DOHH2 (cell line): ENCODE data around the gene IHH.

ENCODE experiments used
- H3F3A ChIP-seq: fragments of 200-600 bp; sonication (generic), shearing (Covaris generic); 2 replicates; pipeline ENCODE4 v1.6.0; 2016; ENCODE audit warnings: antibody characterized with exemption, mild to moderate bottlenecking; ENCODE audit not compliant: control insufficient read depth, insufficient read depth
- H3K27ac ChIP-seq: fragments of 200-600 bp; sonication (generic); 2 replicates; pipeline ENCODE4 v1.5.1; 2014; ENCODE audit warnings: low read depth, mild to moderate bottlenecking, low read length, moderate library complexity
- H3K27me3 ChIP-seq: fragments of 200-600 bp; sonication (generic); 2 replicates; pipeline ENCODE4 v1.6.1; 2014; ENCODE audit warnings: mild to moderate bottlenecking, low read length, mixed read lengths; ENCODE audit not compliant: control insufficient read depth
- H3K36me3 ChIP-seq: fragments of 200-600 bp; sonication (generic); 2 replicates; pipeline ENCODE4 v1.6.1; 2014; ENCODE audit warnings: mild to moderate bottlenecking, low read length, moderate library complexity, mixed read lengths; ENCODE audit not compliant: control insufficient read depth
- H3K4me1 ChIP-seq: fragments of 200-600 bp; sonication (generic); 2 replicates; pipeline ENCODE4 v1.6.1; 2014; ENCODE audit warnings: mild to moderate bottlenecking, low read length, mixed read lengths; ENCODE audit not compliant: control insufficient read depth
- H3K4me2 ChIP-seq: fragments of 200-600 bp; sonication (generic); 2 replicates; pipeline ENCODE4 v1.6.0; 2014; ENCODE audit warnings: mild to moderate bottlenecking, low read length, moderate library complexity
- H3K4me3 ChIP-seq: fragments of 200-600 bp; sonication (generic); 2 replicates; pipeline ENCODE4 v1.5.1; 2014; ENCODE audit warnings: mild to moderate bottlenecking, low read length, mixed read lengths
- H3K79me2 ChIP-seq: fragments of 200-600 bp; sonication (generic); 2 replicates; pipeline ENCODE4 v1.6.1; 2014; ENCODE audit warnings: mild to moderate bottlenecking, low read length, mixed read lengths; ENCODE audit not compliant: control insufficient read depth
- H3K9me2 ChIP-seq: fragments of 200-600 bp; sonication (generic); replicated peaks from 2 replicates; pipeline ENCODE4 v1.6.1; 2014; ENCODE audit warnings: mild to moderate bottlenecking, low read length, mixed read lengths; ENCODE audit not compliant: control insufficient read depth
- H3K9me3 ChIP-seq: fragments of 200-600 bp; sonication (generic); 2 replicates; pipeline ENCODE4 v1.6.1; 2014; ENCODE audit warnings: antibody characterized with exemption, low read length, mixed read lengths; ENCODE audit not compliant: control insufficient read depth, insufficient read depth
- H4K20me1 ChIP-seq: fragments of 200-600 bp; sonication (generic); 2 replicates; pipeline ENCODE4 v1.6.0; 2014; ENCODE audit warnings: low read depth, mild to moderate bottlenecking, antibody characterized with exemption, low read length, moderate library complexity; ENCODE audit not compliant: control insufficient read depth, insufficient read depth
- CTCF ChIP-seq: fragments of 200-600 bp; sonication (generic); IDR thresholded peaks from one replicate; pipeline ENCODE4 v1.5.1; 2014; ENCODE audit warnings: antibody characterized with exemption, mild to moderate bottlenecking, low read depth, low read length; ENCODE audit not compliant: poor library complexity, severe bottlenecking
- EZH2phosphoT487 ChIP-seq: fragments of 200-600 bp; sonication (generic); IDR thresholded peaks from 2 replicates; pipeline ENCODE4 v1.6.1; 2017; ENCODE audit warnings: borderline replicate concordance, mild to moderate bottlenecking, antibody characterized with exemption, low read length, moderate library complexity, mixed read lengths

The IHH gene

DNA sequence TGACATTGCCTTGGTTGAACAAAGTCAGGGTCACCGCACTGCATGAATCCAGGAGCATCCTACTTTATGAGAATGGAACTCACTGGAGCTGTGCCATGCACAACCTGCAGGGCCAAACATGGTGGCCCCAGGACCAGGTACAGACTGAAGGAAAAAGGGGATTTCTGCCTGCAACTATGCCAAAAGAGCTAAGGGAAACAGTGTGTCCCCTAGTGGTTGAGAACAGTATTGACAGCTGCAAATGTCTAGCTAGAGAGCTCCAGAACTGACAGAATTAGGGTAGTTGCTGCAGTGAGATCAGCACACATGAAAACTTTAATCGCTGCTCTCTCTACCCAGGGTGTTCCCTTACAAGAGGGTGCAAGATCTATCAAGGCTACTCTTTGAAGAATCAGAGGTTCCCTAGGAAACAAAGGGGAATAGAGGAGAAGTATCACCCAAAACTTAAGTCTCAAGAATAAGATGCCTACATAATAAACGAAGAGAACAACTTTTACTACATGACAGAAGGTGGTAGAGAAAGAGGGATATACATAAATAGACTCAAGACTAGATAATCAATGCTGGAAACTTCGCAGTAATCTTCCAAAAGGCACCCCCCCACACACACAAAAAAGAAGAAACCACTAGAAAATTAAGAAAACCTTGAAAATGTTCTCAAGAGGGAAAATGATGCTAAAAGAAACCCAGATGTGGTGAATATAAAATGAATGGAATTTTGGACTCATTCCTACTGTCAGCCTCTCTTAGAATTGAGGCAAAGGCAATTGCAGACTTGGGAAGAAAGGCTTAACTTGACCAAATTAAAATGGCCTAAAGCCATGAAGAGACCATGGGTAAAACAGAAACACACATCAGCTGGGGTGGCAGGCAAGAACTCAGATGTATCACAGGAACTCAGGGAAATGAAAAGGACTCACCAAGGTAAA is 43.6 kb upstream of the IHH start:
- no peak overlapping the region for H3K4me3 ChIP-seq
- H4K20me1 ChIP-seq, result peaks cover 5% of the 10 kb centered on the region; the same call in 1 of the 2 replicates
- H3K9me3 ChIP-seq, result no peaks in the 10 kb centered on the region
- H3K27ac ChIP-seq, result no peak overlapping the region
- peak; percentile 91 for TF ChIP-seq CTCF
- TF ChIP-seq EZH2phosphoT487, result no peak
- H3K36me3 ChIP-seq, result no peaks in the 10 kb centered on the region
- H3K79me2 ChIP-seq, result no peaks in the 10 kb centered on the region
- no peaks in the 10 kb centered on the region for H3K4me1 ChIP-seq
- H3K4me2 ChIP-seq, result no peak overlapping the region
- H3F3A ChIP-seq, result no peaks in the 10 kb centered on the region
- no peaks in the 10 kb centered on the region for H3K27me3 ChIP-seq
- no peaks in the 10 kb centered on the region for H3K9me2 ChIP-seq

DNA sequence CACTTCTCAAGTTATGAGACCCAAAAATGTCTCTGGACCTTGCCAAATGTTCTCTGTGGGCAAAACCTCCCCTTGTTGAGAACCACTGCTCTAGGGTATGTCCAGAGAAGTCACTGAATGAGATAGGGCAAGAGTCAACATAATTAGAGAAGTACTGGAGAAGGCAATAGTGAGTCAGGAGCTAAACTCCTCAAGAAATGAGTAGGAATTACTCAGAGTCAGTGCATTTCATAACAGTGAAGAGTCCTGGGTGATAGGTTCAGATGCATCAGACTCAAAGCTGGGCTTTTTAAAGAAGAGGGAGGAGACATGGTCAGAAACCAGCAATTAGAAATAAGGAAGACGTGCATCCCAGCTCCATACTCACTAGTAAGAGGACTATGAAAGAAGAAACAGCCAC is 38.6 kb upstream of the IHH start:
- no peaks in the 10 kb centered on the region for H3K9me2 ChIP-seq

GRCh38 chr2:219095406-219095935 is 34.8 kb upstream of the IHH start:
- Histone ChIP-seq H3K4me1 (no peaks in the 10 kb centered on the region), H3K36me3 (no peaks in the 10 kb centered on the region), H4K20me1 (no peaks in the 10 kb centered on the region), H3F3A (no peaks in the 10 kb centered on the region), H3K27ac (no peak overlapping the region), H3K4me3 (no peak overlapping the region), H3K79me2 (no peaks in the 10 kb centered on the region), H3K9me3 (no peaks in the 10 kb centered on the region), H3K4me2 (no peak overlapping the region), H3K27me3 (no peaks in the 10 kb centered on the region), H3K9me2 (no peaks in the 10 kb centered on the region)
- TF ChIP-seq EZH2phosphoT487 (no peak), CTCF (no peak)

More for the DNA sequence above, 38.6 kb upstream of the IHH start:
- Histone ChIP-seq H4K20me1 (peaks cover 1% of the 10 kb centered on the region; the same call in 1 of the 2 replicates), H3K9me3 (no peaks in the 10 kb centered on the region), H3K27ac (no peak overlapping the region), H3K27me3 (no peaks in the 10 kb centered on the region), H3K36me3 (no peaks in the 10 kb centered on the region), H3K79me2 (no peaks in the 10 kb centered on the region), H3K4me1 (no peaks in the 10 kb centered on the region), H3K4me3 (no peak overlapping the region), H3K4me2 (no peak overlapping the region), H3F3A (no peaks in the 10 kb centered on the region)
- TF ChIP-seq CTCF (no peak), EZH2phosphoT487 (no peak)
